Panc1 (cell line): ENCODE measurements around the gene VSIG8. TPM values are rescaled to one million over a fixed set of nuclear protein-coding genes. Genes with fewer than 3 reads are reported as not detected.

Experiments
- ATAC-seq: fragments of 200-7000 bp; cut with Tn5 transposase; 2 replicates; pipeline ENCODE4 v1.9.1; 2020; ENCODE audit warnings: mild to moderate bottlenecking, moderate library complexity
- BruUV-seq: library from RNA; stranded (reverse); fragments of 400-500 nt; replicated peaks from 2 replicates; lab custom pipeline; 2021; lab: Mats Ljungman, UMichigan
- CTCF ChIA-PET: fragments of 300-600 bp; sonication (Branson Sonifier 250); formaldehyde crosslinking; loops from one replicate; lab custom pipeline; 2022; ENCODE audit warnings: antibody characterized with exemption; lab: Charles Lee
- POLR2A ChIA-PET: fragments of 300-600 bp; sonication (Branson Sonifier 250); formaldehyde crosslinking; loops from one replicate; lab custom pipeline; 2022; ENCODE audit warnings: antibody characterized with exemption; lab: Charles Lee
- DNase-seq: peaks from one replicate; pipeline ENCODE4 v3.0.0-alpha.2; 2010; ENCODE audit warnings: low read depth, low spot score
- H3K27ac ChIP-seq: 2 replicates; pipeline ENCODE4 v1.5.1; 2011; ENCODE audit warnings: mild to moderate bottlenecking, low read length, inconsistent platforms
- H3K27me3 ChIP-seq: fragments of 200-500 bp; sonication (Bioruptor generic); 2 replicates; pipeline ENCODE4 v1.6.0; 2014; ENCODE audit warnings: low read length, inconsistent platforms; ENCODE audit not compliant: control insufficient read depth, insufficient read depth
- H3K36me3 ChIP-seq: fragments of 200-500 bp; sonication (Bioruptor generic); 2 replicates; pipeline ENCODE4 v1.5.1; 2014; ENCODE audit warnings: inconsistent platforms, mild to moderate bottlenecking, low read length, moderate library complexity; ENCODE audit not compliant: control insufficient read depth, insufficient read depth
- H3K4me1 ChIP-seq: 2 replicates; pipeline ENCODE4 v1.5.1; 2011; ENCODE audit warnings: inconsistent platforms, mild to moderate bottlenecking, low read length, moderate library complexity; ENCODE audit not compliant: control insufficient read depth, insufficient read depth
- H3K4me3 ChIP-seq, 2 experiments: 2 replicates each; pipeline ENCODE4 v1.5.1; 2011 to 2012; ENCODE audit warnings: low read depth in 2 of 2, low read length in 2 of 2, mild to moderate bottlenecking in 2 of 2, inconsistent platforms in 1 of 2, moderate library complexity in 1 of 2
- H3K9me3 ChIP-seq: fragments of 200-500 bp; sonication (Bioruptor generic); 2 replicates; pipeline ENCODE4 v1.5.1; 2014; ENCODE audit warnings: low read depth, mild to moderate bottlenecking, inconsistent platforms, low read length, moderate library complexity; ENCODE audit not compliant: control insufficient read depth, insufficient read depth
- CTCF ChIP-seq: fragments of 450-650 bp; IDR thresholded peaks from 2 replicates; pipeline ENCODE4 v1.5.1; 2017; ENCODE audit warnings: mild to moderate bottlenecking
- POLR2AphosphoS5 ChIP-seq: IDR thresholded peaks from 2 replicates; pipeline ENCODE4 v1.6.1; 2012; ENCODE audit warnings: mild to moderate bottlenecking, low read depth, low read length, moderate library complexity
- REST ChIP-seq, 2 experiments: IDR thresholded peaks; 2 replicates each; pipeline ENCODE4 v1.6.1; 2011 to 2012; ENCODE audit warnings: low read depth in 2 of 2, control low read depth in 1 of 2, low read length in 1 of 2, mild to moderate bottlenecking in 1 of 2, moderate library complexity in 1 of 2; ENCODE audit not compliant: insufficient read depth in 1 of 2
- SIN3A ChIP-seq: IDR thresholded peaks from 2 replicates; pipeline ENCODE4 v1.6.1; 2012; ENCODE audit warnings: low read depth, mild to moderate bottlenecking, low read length, moderate library complexity, borderline replicate concordance; ENCODE audit not compliant: insufficient read depth
- TCF7L2 ChIP-seq: IDR thresholded peaks from 2 replicates; pipeline ENCODE4 v1.6.1; 2011; ENCODE audit warnings: mild to moderate bottlenecking, low read depth, low read length, inconsistent platforms
- in situ Hi-C: cut with HindIII; loops from 2 replicates; pipeline ENCODE4 v1.10.0; 2016; ENCODE audit warnings: low sequenced_read_pairs, low pct_unique_long_range_greater_than_20kb
- intact Hi-C: fragments of 100-400 bp; cut with micrococcal nuclease; formaldehyde crosslinking; loops from one replicate; pipeline ENCODE4 v1.10.0; 2022; ENCODE audit not compliant: unreplicated experiment
- total RNA-seq: library from RNA; stranded (reverse); gene quantifications from one replicate; pipeline ENCODE4 v1.2.1, GENCODE V29; 2021; ENCODE audit not compliant: unreplicated experiment

The VSIG8 gene
- total RNA-seq, 1 experiment from 2014 or later, result not detected

GRCh38 chr1:159859767-159860322 is 2.6 kb downstream of the VSIG8 start:
- in situ Hi-C loops, result no loop called here
- 0 out of 2 replicates have a peak, but pooled peaks cover 3% of the 10 kb centered on the region for H3K4me1 ChIP-seq
- no peak overlapping the region for H3K4me3 ChIP-seq
- H3K27ac ChIP-seq, result no peak overlapping the region
- BruUV-seq, result no TSS peak
- no peaks in the 10 kb centered on the region for H3K36me3 ChIP-seq
- CTCF ChIA-PET, result no interaction called here
- no peak for ATAC-seq
- no peaks in the 10 kb centered on the region for H3K9me3 ChIP-seq
- intact Hi-C loops, result no loop called here
- no peaks in the 10 kb centered on the region for H3K27me3 ChIP-seq
- POLR2A ChIA-PET, result no interaction called here
- DNase-seq, result no peak
- no peak for TF ChIP-seq REST (IDR thresholded peaks at IDR 0.05; ENCODE audit: insufficient read depth in 1 of 2, low read depth in 2 of 2, low read length in 1 of 2)
- TF ChIP-seq POLR2AphosphoS5, result no peak
- TF ChIP-seq CTCF, result no peak
- no peak for TF ChIP-seq SIN3A
- TF ChIP-seq TCF7L2, result no peak

- H3K36me3 ChIP-seq, result no peaks in the 10 kb centered on the region
- no peak overlapping the region for H3K27ac ChIP-seq
- POLR2A ChIA-PET, result no interaction called here
- in situ Hi-C loops, result no loop called here
- no TSS peak for BruUV-seq
- H3K27me3 ChIP-seq, result no peaks in the 10 kb centered on the region
- TF ChIP-seq TCF7L2 (no peak), SIN3A (no peak), CTCF (no peak), REST (IDR thresholded peaks at IDR 0.05; ENCODE audit: insufficient read depth in 1 of 2, low read depth in 2 of 2, low read length in 1 of 2) (peak in 1 of 2 experiments; percentile 49; a peak in 1 of 4 replicates), POLR2AphosphoS5 (no peak)
- ATAC-seq (no peak), DNase-seq (no peak)
- intact Hi-C loops, result no loop called here
- peaks cover 9% of the 10 kb centered on the region; the same call in 1 of the 2 replicates for H3K4me1 ChIP-seq
- H3K9me3 ChIP-seq, result no peaks in the 10 kb centered on the region
- CTCF ChIA-PET, result no interaction called here
- no peak overlapping the region for H3K4me3 ChIP-seq
These were observed 4.6 kb downstream of the VSIG8 start for GRCh38 chr1:159857889-159858288.
